Astrocyte (in vitro differentiated cells and primary cell): ENCODE results near the gene DNMBP. TPM values are rescaled to one million over a fixed set of nuclear protein-coding genes. Genes with fewer than 3 reads are reported as not detected.
A peak's percentile ranks its signal among the peaks of the same experiment; 100 is the strongest.

ENCODE experiments used
- DNase-seq: peaks from one replicate; pipeline ENCODE4 v3.0.0-alpha.2; 2010; ENCODE audit warnings: low read depth
- FAIRE-seq: peaks from 2 replicates; lab custom pipeline; 2011; peaks lifted over from hg19 to GRCh38; lab: Jason Lieb, UNC
- H2AFZ ChIP-seq: 2 replicates; pipeline ENCODE4 v1.6.0; 2012; ENCODE audit warnings: low read depth, low read length, inconsistent platforms
- H3K27ac ChIP-seq: 2 replicates; pipeline ENCODE4 v1.5.1; 2011; ENCODE audit warnings: low read depth, low read length, inconsistent platforms
- H3K27me3 ChIP-seq: 2 replicates; pipeline ENCODE4 v1.6.0; 2011; ENCODE audit warnings: low read length, inconsistent platforms; ENCODE audit not compliant: insufficient read depth
- H3K36me3 ChIP-seq: 2 replicates; pipeline ENCODE4 v1.5.1; 2011; ENCODE audit warnings: low read length, inconsistent platforms; ENCODE audit not compliant: insufficient read depth
- H3K4me1 ChIP-seq: 2 replicates; pipeline ENCODE4 v1.5.1; 2011; ENCODE audit warnings: low read length, inconsistent platforms; ENCODE audit not compliant: insufficient read depth
- H3K4me2 ChIP-seq: 2 replicates; pipeline ENCODE4 v1.6.0; 2012; ENCODE audit warnings: low read length, inconsistent platforms
- H3K4me3 ChIP-seq: 2 replicates; pipeline ENCODE4 v1.5.1; 2011; ENCODE audit warnings: low read depth, mild to moderate bottlenecking, low read length, inconsistent platforms; ENCODE audit not compliant: insufficient read depth
- H3K79me2 ChIP-seq: 2 replicates; pipeline ENCODE4 v1.6.0; 2012; ENCODE audit warnings: mild to moderate bottlenecking, low read length, inconsistent platforms; ENCODE audit not compliant: insufficient read depth
- H3K9ac ChIP-seq: 2 replicates; pipeline ENCODE4 v1.6.0; 2012; ENCODE audit warnings: mild to moderate bottlenecking, low read length, inconsistent platforms
- H3K9me3 ChIP-seq: 2 replicates; pipeline ENCODE4 v1.5.1; 2012; ENCODE audit warnings: low read depth, mild to moderate bottlenecking, low read length, inconsistent platforms; ENCODE audit not compliant: insufficient read depth
- H4K20me1 ChIP-seq: 2 replicates; pipeline ENCODE4 v1.6.0; 2012; ENCODE audit warnings: low read length, inconsistent platforms; ENCODE audit not compliant: insufficient read depth
- H3K27ac Mint-ChIP-seq: one replicate; pipeline ENCODE4 v1.8.0; 2021; ENCODE audit warnings: mild to moderate bottlenecking, mixed read lengths; ENCODE audit not compliant: unreplicated experiment
- H3K27me3 Mint-ChIP-seq: one replicate; pipeline ENCODE4 v1.8.0; 2021; ENCODE audit warnings: low read depth, mixed read lengths; ENCODE audit not compliant: unreplicated experiment
- H3K36me3 Mint-ChIP-seq: one replicate; pipeline ENCODE4 v1.8.0; 2021; ENCODE audit warnings: low read depth, mixed read lengths; ENCODE audit not compliant: unreplicated experiment
- H3K4me1 Mint-ChIP-seq: one replicate; pipeline ENCODE4 v1.8.0; 2021; ENCODE audit warnings: low read depth, mixed read lengths; ENCODE audit not compliant: unreplicated experiment
- H3K4me3 Mint-ChIP-seq: one replicate; pipeline ENCODE4 v1.8.0; 2021; ENCODE audit warnings: mild to moderate bottlenecking, moderate library complexity, mixed read lengths; ENCODE audit not compliant: unreplicated experiment
- H3K9me3 Mint-ChIP-seq: one replicate; pipeline ENCODE4 v1.8.0; 2021; ENCODE audit warnings: mild to moderate bottlenecking, mixed read lengths; ENCODE audit not compliant: unreplicated experiment
- EZH2 ChIP-seq: IDR thresholded peaks from 2 replicates; pipeline ENCODE4 v1.6.1; 2012; ENCODE audit warnings: mild to moderate bottlenecking, low read length, inconsistent platforms; ENCODE audit not compliant: insufficient read depth
- total RNA-seq: library from RNA; stranded (reverse); gene quantifications from 2 replicates; pipeline ENCODE4 v1.2.1, GENCODE V29; 2021
- TF ChIP-seq, protein P1 (sequence below): IDR thresholded peaks from 2 replicates; pipeline ENCODE4 v1.5.1; 2011; ENCODE audit warnings: low read depth, mild to moderate bottlenecking, inconsistent platforms, low read length, moderate library complexity; ENCODE audit not compliant: insufficient read depth

Gene DNMBP
- total RNA-seq, 1 donor from 2014 or later, result 24.8 TPM

DNA sequence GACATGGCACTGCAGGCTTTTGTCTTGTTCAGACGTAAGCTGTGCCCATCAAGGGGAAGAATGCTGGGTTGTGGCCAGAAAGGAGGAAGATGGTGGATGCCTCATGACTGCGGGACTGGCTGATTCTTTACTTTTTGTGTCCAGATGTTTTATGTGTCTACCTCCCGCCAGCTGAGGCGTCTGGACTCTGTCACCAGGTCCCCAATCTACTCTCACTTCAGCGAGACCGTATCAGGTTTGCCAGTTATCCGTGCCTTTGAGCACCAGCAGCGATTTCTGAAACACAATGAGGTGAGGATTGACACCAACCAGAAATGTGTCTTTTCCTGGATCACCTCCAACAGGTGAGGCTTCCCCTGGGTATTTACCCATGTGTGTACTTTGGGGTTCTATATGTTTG, 173.8 kb downstream of the DNMBP start:
- Mint-ChIP-seq H3K36me3 (peaks cover 2% of the 10 kb centered on the region), H3K4me1 (peaks cover 17% of the 10 kb centered on the region), H3K27ac (peak overlapping the region; percentile 41), H3K9me3 (peaks cover 8% of the 10 kb centered on the region), H3K27me3 (no peaks in the 10 kb centered on the region), H3K4me3 (no peak overlapping the region)
- TF ChIP-seq, protein P1, sequence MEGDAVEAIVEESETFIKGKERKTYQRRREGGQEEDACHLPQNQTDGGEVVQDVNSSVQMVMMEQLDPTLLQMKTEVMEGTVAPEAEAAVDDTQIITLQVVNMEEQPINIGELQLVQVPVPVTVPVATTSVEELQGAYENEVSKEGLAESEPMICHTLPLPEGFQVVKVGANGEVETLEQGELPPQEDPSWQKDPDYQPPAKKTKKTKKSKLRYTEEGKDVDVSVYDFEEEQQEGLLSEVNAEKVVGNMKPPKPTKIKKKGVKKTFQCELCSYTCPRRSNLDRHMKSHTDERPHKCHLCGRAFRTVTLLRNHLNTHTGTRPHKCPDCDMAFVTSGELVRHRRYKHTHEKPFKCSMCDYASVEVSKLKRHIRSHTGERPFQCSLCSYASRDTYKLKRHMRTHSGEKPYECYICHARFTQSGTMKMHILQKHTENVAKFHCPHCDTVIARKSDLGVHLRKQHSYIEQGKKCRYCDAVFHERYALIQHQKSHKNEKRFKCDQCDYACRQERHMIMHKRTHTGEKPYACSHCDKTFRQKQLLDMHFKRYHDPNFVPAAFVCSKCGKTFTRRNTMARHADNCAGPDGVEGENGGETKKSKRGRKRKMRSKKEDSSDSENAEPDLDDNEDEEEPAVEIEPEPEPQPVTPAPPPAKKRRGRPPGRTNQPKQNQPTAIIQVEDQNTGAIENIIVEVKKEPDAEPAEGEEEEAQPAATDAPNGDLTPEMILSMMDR, result no peak
- no peak for TF ChIP-seq EZH2
- Histone ChIP-seq H4K20me1 (no peaks in the 10 kb centered on the region), H3K9me3 (no peaks in the 10 kb centered on the region), H3K4me3 (no peak overlapping the region), H3K36me3 (no peaks in the 10 kb centered on the region), H3K79me2 (no peaks in the 10 kb centered on the region), H3K4me1 (peaks cover 4% of the 10 kb centered on the region), H3K27ac (no peak overlapping the region), H3K4me2 (no peak overlapping the region), H2AFZ (no peak overlapping the region), H3K27me3 (no peaks in the 10 kb centered on the region), H3K9ac (no peak overlapping the region)
- DNase-seq (no peak), FAIRE-seq (no peak)

DNA sequence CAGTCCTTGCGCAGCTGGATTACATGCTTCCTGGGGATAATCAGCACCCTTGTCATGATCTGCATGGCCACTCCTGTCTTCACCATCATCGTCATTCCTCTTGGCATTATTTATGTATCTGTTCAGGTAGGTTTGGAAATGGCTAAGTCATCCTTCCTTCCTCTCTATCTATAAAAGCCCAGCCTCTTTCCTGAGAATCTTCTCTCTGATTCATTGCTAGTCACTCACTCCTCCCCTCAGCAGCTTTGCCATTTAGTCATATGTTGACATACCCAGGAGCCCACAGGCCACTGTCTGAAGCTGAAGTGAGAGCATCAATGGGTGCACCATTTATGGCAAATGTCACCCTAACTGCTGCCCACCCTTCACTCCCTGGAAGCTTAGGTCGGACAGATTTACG, 175.3 kb downstream of the DNMBP start:
- H3K9me3 ChIP-seq, result no peaks in the 10 kb centered on the region
- DNase-seq (peak; percentile 56), FAIRE-seq (peak; percentile 90)
- H3K27ac ChIP-seq, result peak overlapping the region; percentile 10
- Mint-ChIP-seq H3K27me3 (peaks cover 3% of the 10 kb centered on the region), H3K4me3 (no peak overlapping the region), H3K36me3 (peaks cover 2% of the 10 kb centered on the region), H3K9me3 (peaks cover 10% of the 10 kb centered on the region), H3K4me1 (peaks cover 17% of the 10 kb centered on the region), H3K27ac (no peak overlapping the region)
- no peaks in the 10 kb centered on the region for H3K27me3 ChIP-seq
- no peaks in the 10 kb centered on the region for H3K79me2 ChIP-seq
- no peaks in the 10 kb centered on the region for H4K20me1 ChIP-seq
- peak overlapping the region; percentile 20 for H3K4me2 ChIP-seq
- TF ChIP-seq, protein P1, result no peak
- no peak for TF ChIP-seq EZH2
- peaks cover 4% of the 10 kb centered on the region for H3K4me1 ChIP-seq
- H3K36me3 ChIP-seq, result no peaks in the 10 kb centered on the region
- H3K4me3 ChIP-seq, result no peak overlapping the region
- H3K9ac ChIP-seq, result no peak overlapping the region
- H2AFZ ChIP-seq, result peak overlapping the region; percentile 12

GRCh38 chr10:99832439-99832838, 177.3 kb downstream of the DNMBP start:
- H3K36me3 Mint-ChIP-seq, result peaks cover 2% of the 10 kb centered on the region
- peaks cover 10% of the 10 kb centered on the region for H3K9me3 Mint-ChIP-seq
- peaks cover 17% of the 10 kb centered on the region for H3K4me1 Mint-ChIP-seq
- H4K20me1 ChIP-seq, result no peaks in the 10 kb centered on the region
- no peak overlapping the region for H3K27ac Mint-ChIP-seq
- H3K9me3 ChIP-seq, result no peaks in the 10 kb centered on the region
- H3K27ac ChIP-seq, result no peak overlapping the region
- H3K36me3 ChIP-seq, result no peaks in the 10 kb centered on the region
- peaks cover 3% of the 10 kb centered on the region for H3K27me3 Mint-ChIP-seq
- no peak for FAIRE-seq
- no peak overlapping the region for H2AFZ ChIP-seq
- no peak for DNase-seq
- no peak for TF ChIP-seq EZH2
- TF ChIP-seq, protein P1, result no peak
- no peak overlapping the region for H3K4me3 ChIP-seq
- H3K4me3 Mint-ChIP-seq, result no peak overlapping the region
- H3K79me2 ChIP-seq, result no peaks in the 10 kb centered on the region
- no peak overlapping the region for H3K9ac ChIP-seq
- H3K4me1 ChIP-seq, result peaks cover 4% of the 10 kb centered on the region
- H3K27me3 ChIP-seq, result no peaks in the 10 kb centered on the region
- H3K4me2 ChIP-seq, result no peak overlapping the region
